Fibroblast of pulmonary artery (primary cell): ENCODE measurements around the gene KRT28.
"Not testable (repeated sequence)": the region's sequence is repeated elsewhere in the genome, so short reads cannot be mapped to it uniquely, and the experiment has no call there.

Experiments
- DNase-seq: peaks from one replicate; pipeline ENCODE4 v3.0.0-alpha.2; 2010; ENCODE audit warnings: low read depth
- H3K4me3 ChIP-seq: replicated peaks from 2 replicates; pipeline ENCODE4 v1.5.1; 2011; ENCODE audit warnings: low read depth, mild to moderate bottlenecking, control low read depth, low read length, moderate library complexity
- CTCF ChIP-seq: IDR thresholded peaks from 2 replicates; pipeline ENCODE4 v1.5.1; 2011; ENCODE audit warnings: mild to moderate bottlenecking, control low read depth, low read length, inconsistent platforms; ENCODE audit errors: missing control alignments

The KRT28 gene

GRCh38 chr17:40750391-40750790 is 49.4 kb downstream of the KRT28 start:
- no peak for DNase-seq
- no peak for TF ChIP-seq CTCF

GRCh38 chr17:40748666-40749065 is 51.1 kb downstream of the KRT28 start:
- not testable (repeated sequence) for DNase-seq

More at GRCh38 chr17:40750391-40750790, 49.4 kb downstream of the KRT28 start:
- H3K4me3 ChIP-seq: no peak overlapping the region

More at GRCh38 chr17:40748666-40749065, 51.1 kb downstream of the KRT28 start:
- H3K4me3 ChIP-seq: not testable (repeated sequence)
